SK-N-SH (cell line): Measurements from ENCODE around the gene WDTC1. TPM values are rescaled to one million over a fixed set of nuclear protein-coding genes. Genes with fewer than 3 reads are reported as not detected.

ENCODE experiments used
- CTCF ChIA-PET: fragments of 300-600, 350-600 bp; formaldehyde crosslinking; extraction: SDS; loops from one replicate; lab custom pipeline; 2021; lab: Yijun Ruan, JAX
- POLR2A ChIA-PET: fragments of 350-600 bp; sonication (Branson Sonifier 250); formaldehyde crosslinking; extraction: SDS; loops from one replicate; lab custom pipeline; 2020; ENCODE audit warnings: antibody characterized with exemption, inconsistent platforms; lab: Yijun Ruan, JAX
- DNase-seq: peaks from one replicate; pipeline ENCODE4 v3.0.0; 2012
- H2AFZ ChIP-seq: fragments of 200-600 bp; sonication (generic); 2 replicates; pipeline ENCODE4 v1.8.1; 2016; ENCODE audit warnings: antibody characterized with exemption, mild to moderate bottlenecking, low read depth
- H3F3A ChIP-seq: fragments of 200-600 bp; sonication (generic); replicated peaks from 2 replicates; pipeline ENCODE3; 2016; ENCODE audit warnings: antibody characterized with exemption, mild to moderate bottlenecking; ENCODE audit not compliant: insufficient read depth
- H3K27ac ChIP-seq, 2 experiments: fragments of 200-500 bp in 1 of 2; fragments of 200-600 bp in 1 of 2; sonication (Bioruptor generic) in 1 of 2; sonication (generic), shearing (Covaris generic) in 1 of 2; 2 replicates each; pipeline versions ENCODE4 v1.5.1 to v1.6.1; 2014 to 2016; ENCODE audit warnings: low read depth in 2 of 2, inconsistent platforms in 1 of 2, low read length in 1 of 2, mild to moderate bottlenecking in 1 of 2, mixed read lengths in 1 of 2
- H3K27me3 ChIP-seq: fragments of 200-600 bp; sonication (generic), shearing (Covaris generic); 2 replicates; pipeline ENCODE4 v1.6.1; 2016; ENCODE audit warnings: mixed run types; ENCODE audit not compliant: insufficient read depth
- H3K36me3 ChIP-seq, 2 experiments: fragments of 200-500 bp in 1 of 2; fragments of 200-600 bp in 1 of 2; sonication (Bioruptor generic) in 1 of 2; sonication (generic) in 1 of 2; replicated peaks in 1 of 2; 2 replicates each; pipeline versions ENCODE3 to v1.5.1; 2014 to 2016; ENCODE audit warnings: low read length in 1 of 2, mild to moderate bottlenecking in 1 of 2; ENCODE audit not compliant: insufficient read depth in 2 of 2, control insufficient read depth in 1 of 2
- H3K4me1 ChIP-seq, 2 experiments: fragments of 200-500 bp in 1 of 2; fragments of 200-600 bp in 1 of 2; sonication (Bioruptor generic) in 1 of 2; sonication (generic), shearing (Covaris generic) in 1 of 2; 2 replicates each; pipeline versions ENCODE4 v1.5.1 to v1.6.1; 2014 to 2016; ENCODE audit warnings: low read depth in 1 of 2, low read length in 1 of 2, mixed run types in 1 of 2; ENCODE audit not compliant: insufficient read depth in 2 of 2, control insufficient read depth in 1 of 2
- H3K4me2 ChIP-seq: fragments of 200-600 bp; sonication (generic), shearing (Covaris generic); 2 replicates; pipeline ENCODE4 v1.6.1; 2017; ENCODE audit warnings: mixed run types
- H3K4me3 ChIP-seq, 2 experiments: fragments of 200-500 bp in 1 of 2; fragments of 200-600 bp in 1 of 2; sonication (Bioruptor generic) in 1 of 2; sonication (generic), shearing (Covaris generic) in 1 of 2; 2 replicates each; pipeline versions ENCODE4 v1.5.1 to v1.8.1; 2014 to 2016; ENCODE audit warnings: low read depth in 2 of 2, inconsistent platforms in 1 of 2, low read length in 1 of 2, mild to moderate bottlenecking in 1 of 2, mixed read lengths in 1 of 2, moderate library complexity in 1 of 2
- H3K79me2 ChIP-seq: fragments of 200-600 bp; sonication (generic); 2 replicates; pipeline ENCODE4 v1.8.1; 2017; ENCODE audit warnings: mild to moderate bottlenecking; ENCODE audit not compliant: insufficient read depth
- H3K9ac ChIP-seq: fragments of 200-600 bp; sonication (generic); 2 replicates; pipeline ENCODE4 v1.6.1; 2017; ENCODE audit warnings: mixed run types
- H3K9me2 ChIP-seq: fragments of 200-600 bp; sonication (generic); 2 replicates; pipeline ENCODE4 v1.6.1; 2017; ENCODE audit warnings: mixed run types
- H3K9me3 ChIP-seq: fragments of 200-600 bp; sonication (generic); 2 replicates; pipeline ENCODE4 v1.6.1; 2017; ENCODE audit warnings: mixed run types, mild to moderate bottlenecking, moderate library complexity
- H4K20me1 ChIP-seq: fragments of 200-600 bp; sonication (generic); 2 replicates; pipeline ENCODE4 v1.6.1; 2017; ENCODE audit warnings: mild to moderate bottlenecking, mixed run types; ENCODE audit not compliant: insufficient read depth
- ELF1 ChIP-seq: IDR thresholded peaks from 2 replicates; pipeline ENCODE4 v1.4.0; 2012
- EP300 ChIP-seq, 2 experiments: IDR thresholded peaks; 2 replicates each; pipeline versions ENCODE4 v1.4.0 to v1.6.1; 2012; ENCODE audit warnings: borderline replicate concordance in 1 of 2, low read depth in 1 of 2, low read length in 1 of 2
- FOXM1 ChIP-seq: IDR thresholded peaks from 2 replicates; pipeline ENCODE4 v1.4.0; 2012; ENCODE audit warnings: low read depth, mild to moderate bottlenecking
- GABPA ChIP-seq: IDR thresholded peaks from 2 replicates; pipeline ENCODE4 v1.4.0; 2012; ENCODE audit warnings: low read depth, mild to moderate bottlenecking
- MEF2A ChIP-seq: IDR thresholded peaks from 2 replicates; pipeline ENCODE4 v1.4.0; 2012; ENCODE audit warnings: low read depth, borderline replicate concordance
- MXI1 ChIP-seq: IDR thresholded peaks from 2 replicates; pipeline ENCODE4 v1.6.1; 2012; ENCODE audit warnings: mild to moderate bottlenecking, low read depth, low read length, improper control_type of control experiment
- POLR2AphosphoS5 ChIP-seq: IDR thresholded peaks from 2 replicates; pipeline ENCODE4 v1.6.1; 2012; ENCODE audit warnings: low read depth, low read length
- RCOR1 ChIP-seq: fragments of 150-350 bp; IDR thresholded peaks from 2 replicates; pipeline ENCODE4 v1.6.1; 2017; ENCODE audit warnings: antibody characterized with exemption, low read length
- RXRA ChIP-seq: IDR thresholded peaks from 2 replicates; pipeline ENCODE4 v1.4.0; 2012; ENCODE audit warnings: low read depth, mild to moderate bottlenecking, borderline replicate concordance
- SIN3A ChIP-seq: IDR thresholded peaks from 2 replicates; pipeline ENCODE4 v1.6.1; 2012; ENCODE audit warnings: low read depth, mild to moderate bottlenecking, low read length, moderate library complexity, borderline replicate concordance
- TCF12 ChIP-seq: IDR thresholded peaks from 2 replicates; pipeline ENCODE4 v1.4.0; 2012
- TEAD4 ChIP-seq: IDR thresholded peaks from 2 replicates; pipeline ENCODE4 v1.4.0; 2012; ENCODE audit warnings: mild to moderate bottlenecking, borderline replicate concordance; ENCODE audit not compliant: insufficient read depth
- YY1 ChIP-seq: IDR thresholded peaks from 2 replicates; pipeline ENCODE4 v1.4.0; 2012; ENCODE audit warnings: low read depth, mild to moderate bottlenecking
- WGBS: methylation state at CpG from one replicate; pipeline ENCODE4 v1.1.6; 2017; ENCODE audit warnings: low lambda C conversion rate; 5-methylcytosine and 5-hydroxymethylcytosine counted together
- polyA plus RNA-seq, 3 experiments: library from polyadenylated mRNA; depleted of rRNA; stranded (reverse); fragments of >200 nt; gene quantifications; 2 replicates each; pipeline ENCODE4 v1.2.3, GENCODE V29; 2012
- TF ChIP-seq, protein P1 (sequence below): fragments of 200-600 bp; sonication (generic); IDR thresholded peaks from 2 replicates; pipeline ENCODE4 v1.6.1; 2017; ENCODE audit warnings: antibody characterized with exemption, mild to moderate bottlenecking, moderate library complexity
- TF ChIP-seq, protein P2 (sequence below): fragments of 150-350 bp; IDR thresholded peaks from 2 replicates; pipeline ENCODE4 v1.6.1; 2017; ENCODE audit warnings: antibody characterized with exemption, low read length, low read depth, borderline replicate concordance
- TF ChIP-seq, protein P3 (sequence below): IDR thresholded peaks from 2 replicates; pipeline ENCODE4 v1.4.0; 2012; ENCODE audit warnings: low read depth, borderline replicate concordance
- TF ChIP-seq, protein P4 (sequence below): IDR thresholded peaks from 2 replicates; pipeline ENCODE4 v1.4.0; 2012; ENCODE audit warnings: low read depth, borderline replicate concordance
- TF ChIP-seq, protein P5 (sequence below): IDR thresholded peaks from 2 replicates; pipeline ENCODE4 v1.6.1; 2012; ENCODE audit warnings: mild to moderate bottlenecking, low read depth, low read length, moderate library complexity
- TF ChIP-seq, protein P6 (sequence below): IDR thresholded peaks from 2 replicates; pipeline ENCODE4 v1.4.0; 2012; ENCODE audit warnings: low read depth

The WDTC1 gene
- polyA plus RNA-seq, 1 of the 3 experiments (the other 2 are of a cell fraction) = 12.0 TPM

DNA sequence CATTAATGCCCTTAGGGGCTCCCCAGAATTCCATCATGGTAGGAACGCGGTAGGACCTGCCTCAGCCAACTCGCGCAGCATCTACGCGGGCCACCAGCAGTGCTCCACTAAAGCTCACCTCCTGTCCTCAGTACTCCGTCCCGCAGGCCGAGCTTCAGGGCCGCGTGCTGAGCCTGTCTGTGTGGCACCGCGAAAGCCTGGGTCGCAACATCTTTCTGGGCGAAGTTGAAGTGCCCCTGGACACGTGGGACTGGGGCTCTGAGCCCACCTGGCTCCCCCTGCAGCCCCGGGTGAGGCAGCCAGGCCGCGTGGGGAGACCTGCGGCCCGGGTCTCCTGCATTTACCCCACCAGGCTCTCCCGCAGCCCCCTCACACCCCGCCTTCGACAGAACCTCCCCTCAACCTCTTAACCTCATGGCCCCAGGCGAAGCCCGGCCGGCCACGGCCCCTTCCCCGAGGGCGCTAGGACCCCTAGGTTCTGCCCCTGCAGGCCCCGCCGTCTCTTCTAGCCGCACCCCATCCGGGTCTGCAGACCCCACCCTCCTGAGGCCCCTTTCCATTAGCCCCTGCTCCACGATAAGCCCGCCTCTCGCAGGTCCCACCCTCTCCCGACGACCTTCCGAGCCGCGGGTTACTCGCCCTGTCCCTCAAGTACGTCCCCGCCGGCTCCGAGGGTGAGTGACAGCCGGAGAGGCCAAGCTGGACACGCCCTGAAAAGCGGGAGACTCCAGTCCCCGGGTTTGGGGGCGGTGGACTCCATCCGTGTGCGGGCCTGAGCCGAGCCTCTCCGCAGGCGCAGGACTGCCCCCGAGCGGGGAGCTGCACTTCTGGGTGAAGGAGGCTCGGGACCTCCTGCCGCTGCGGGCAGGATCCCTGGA is 116.5 kb downstream of the WDTC1 start (continued):
- TF ChIP-seq FOXM1 = no peak
- TF ChIP-seq TCF12 = no peak
- no peak for TF ChIP-seq MXI1
- TF ChIP-seq RXRA = no peak
- no peak for TF ChIP-seq TEAD4
- no peak for TF ChIP-seq POLR2AphosphoS5
- TF ChIP-seq, protein P1, sequence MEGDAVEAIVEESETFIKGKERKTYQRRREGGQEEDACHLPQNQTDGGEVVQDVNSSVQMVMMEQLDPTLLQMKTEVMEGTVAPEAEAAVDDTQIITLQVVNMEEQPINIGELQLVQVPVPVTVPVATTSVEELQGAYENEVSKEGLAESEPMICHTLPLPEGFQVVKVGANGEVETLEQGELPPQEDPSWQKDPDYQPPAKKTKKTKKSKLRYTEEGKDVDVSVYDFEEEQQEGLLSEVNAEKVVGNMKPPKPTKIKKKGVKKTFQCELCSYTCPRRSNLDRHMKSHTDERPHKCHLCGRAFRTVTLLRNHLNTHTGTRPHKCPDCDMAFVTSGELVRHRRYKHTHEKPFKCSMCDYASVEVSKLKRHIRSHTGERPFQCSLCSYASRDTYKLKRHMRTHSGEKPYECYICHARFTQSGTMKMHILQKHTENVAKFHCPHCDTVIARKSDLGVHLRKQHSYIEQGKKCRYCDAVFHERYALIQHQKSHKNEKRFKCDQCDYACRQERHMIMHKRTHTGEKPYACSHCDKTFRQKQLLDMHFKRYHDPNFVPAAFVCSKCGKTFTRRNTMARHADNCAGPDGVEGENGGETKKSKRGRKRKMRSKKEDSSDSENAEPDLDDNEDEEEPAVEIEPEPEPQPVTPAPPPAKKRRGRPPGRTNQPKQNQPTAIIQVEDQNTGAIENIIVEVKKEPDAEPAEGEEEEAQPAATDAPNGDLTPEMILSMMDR = no peak
- TF ChIP-seq, all 33 proteins: peak for 0

DNA sequence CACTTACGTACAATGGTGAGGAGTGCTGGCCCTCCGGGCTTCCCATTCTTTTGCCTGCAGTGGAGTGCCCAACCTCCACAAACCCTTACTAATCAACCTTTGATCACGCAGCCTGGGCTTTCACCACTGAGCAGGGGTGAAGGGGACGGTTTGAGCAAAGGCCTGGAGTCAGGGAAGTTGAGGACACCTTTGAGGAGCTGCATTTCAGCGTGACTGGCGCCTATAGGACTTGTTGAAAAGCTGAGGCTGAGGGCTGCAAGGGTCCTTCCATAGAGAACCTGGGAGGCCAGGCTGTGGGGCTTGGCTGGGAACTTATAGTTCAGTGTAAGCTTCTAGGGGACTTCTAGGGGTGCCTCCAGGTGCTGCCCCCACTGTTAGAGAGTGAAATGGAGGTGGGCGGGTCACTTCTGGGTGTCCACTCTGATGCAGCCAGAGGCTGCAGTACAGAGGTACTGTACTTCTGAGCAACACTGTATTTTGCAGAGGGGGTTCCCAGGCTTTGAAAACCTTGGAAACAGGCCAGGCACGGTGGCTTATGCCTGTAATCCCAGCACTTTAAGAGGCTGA is 117.2 kb downstream of the WDTC1 start:
- Histone ChIP-seq H3K4me3 (no peak overlapping the region), H3K4me1 (peaks cover 0 to 10% of the 10 kb centered on the region in 2 experiments; a peak in 1 of 4 replicates), H3F3A (no peaks in the 10 kb centered on the region), H4K20me1 (no peaks in the 10 kb centered on the region), H3K9ac (no peak overlapping the region), H3K4me2 (no peak overlapping the region), H3K27ac (no peak overlapping the region), H3K79me2 (no peaks in the 10 kb centered on the region), H3K27me3 (no peaks in the 10 kb centered on the region), H3K9me2 (no peaks in the 10 kb centered on the region), H3K36me3 (peaks cover 4 to 5% of the 10 kb centered on the region in 2 experiments), H3K9me3 (no peaks in the 10 kb centered on the region), H2AFZ (no peak overlapping the region)
- ChIA-PET POLR2A (no interaction called here), CTCF (interaction anchor here (0.9 to 12.3 kb wide), 3 partner anchors 14 to 53 kb away, joined by 4 to 219 read pairs (median 85); no protein-coding TSS in a partner anchor)
- WGBS = 87% methylated on average over 8 of the region's 8 CpGs
- no peak for DNase-seq
- TF ChIP-seq MXI1 (no peak), YY1 (no peak), TEAD4 (no peak), MEF2A (no peak), EP300 (IDR thresholded peaks at IDR 0.05; ENCODE audit: borderline replicate concordance in 1 of 2, low read depth in 1 of 2, low read length in 1 of 2) (no peak), GABPA (no peak), SIN3A (no peak), RCOR1 (no peak), ELF1 (no peak)
- TF ChIP-seq, protein P2, sequence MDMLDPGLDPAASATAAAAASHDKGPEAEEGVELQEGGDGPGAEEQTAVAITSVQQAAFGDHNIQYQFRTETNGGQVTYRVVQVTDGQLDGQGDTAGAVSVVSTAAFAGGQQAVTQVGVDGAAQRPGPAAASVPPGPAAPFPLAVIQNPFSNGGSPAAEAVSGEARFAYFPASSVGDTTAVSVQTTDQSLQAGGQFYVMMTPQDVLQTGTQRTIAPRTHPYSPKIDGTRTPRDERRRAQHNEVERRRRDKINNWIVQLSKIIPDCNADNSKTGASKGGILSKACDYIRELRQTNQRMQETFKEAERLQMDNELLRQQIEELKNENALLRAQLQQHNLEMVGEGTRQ = no peak
- TF ChIP-seq, protein P3, sequence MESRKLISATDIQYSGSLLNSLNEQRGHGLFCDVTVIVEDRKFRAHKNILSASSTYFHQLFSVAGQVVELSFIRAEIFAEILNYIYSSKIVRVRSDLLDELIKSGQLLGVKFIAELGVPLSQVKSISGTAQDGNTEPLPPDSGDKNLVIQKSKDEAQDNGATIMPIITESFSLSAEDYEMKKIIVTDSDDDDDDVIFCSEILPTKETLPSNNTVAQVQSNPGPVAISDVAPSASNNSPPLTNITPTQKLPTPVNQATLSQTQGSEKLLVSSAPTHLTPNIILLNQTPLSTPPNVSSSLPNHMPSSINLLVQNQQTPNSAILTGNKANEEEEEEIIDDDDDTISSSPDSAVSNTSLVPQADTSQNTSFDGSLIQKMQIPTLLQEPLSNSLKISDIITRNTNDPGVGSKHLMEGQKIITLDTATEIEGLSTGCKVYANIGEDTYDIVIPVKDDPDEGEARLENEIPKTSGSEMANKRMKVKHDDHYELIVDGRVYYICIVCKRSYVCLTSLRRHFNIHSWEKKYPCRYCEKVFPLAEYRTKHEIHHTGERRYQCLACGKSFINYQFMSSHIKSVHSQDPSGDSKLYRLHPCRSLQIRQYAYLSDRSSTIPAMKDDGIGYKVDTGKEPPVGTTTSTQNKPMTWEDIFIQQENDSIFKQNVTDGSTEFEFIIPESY = no peak
- TF ChIP-seq, protein P4, sequence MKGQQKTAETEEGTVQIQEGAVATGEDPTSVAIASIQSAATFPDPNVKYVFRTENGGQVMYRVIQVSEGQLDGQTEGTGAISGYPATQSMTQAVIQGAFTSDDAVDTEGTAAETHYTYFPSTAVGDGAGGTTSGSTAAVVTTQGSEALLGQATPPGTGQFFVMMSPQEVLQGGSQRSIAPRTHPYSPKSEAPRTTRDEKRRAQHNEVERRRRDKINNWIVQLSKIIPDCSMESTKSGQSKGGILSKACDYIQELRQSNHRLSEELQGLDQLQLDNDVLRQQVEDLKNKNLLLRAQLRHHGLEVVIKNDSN = no peak
- TF ChIP-seq, protein P5, sequence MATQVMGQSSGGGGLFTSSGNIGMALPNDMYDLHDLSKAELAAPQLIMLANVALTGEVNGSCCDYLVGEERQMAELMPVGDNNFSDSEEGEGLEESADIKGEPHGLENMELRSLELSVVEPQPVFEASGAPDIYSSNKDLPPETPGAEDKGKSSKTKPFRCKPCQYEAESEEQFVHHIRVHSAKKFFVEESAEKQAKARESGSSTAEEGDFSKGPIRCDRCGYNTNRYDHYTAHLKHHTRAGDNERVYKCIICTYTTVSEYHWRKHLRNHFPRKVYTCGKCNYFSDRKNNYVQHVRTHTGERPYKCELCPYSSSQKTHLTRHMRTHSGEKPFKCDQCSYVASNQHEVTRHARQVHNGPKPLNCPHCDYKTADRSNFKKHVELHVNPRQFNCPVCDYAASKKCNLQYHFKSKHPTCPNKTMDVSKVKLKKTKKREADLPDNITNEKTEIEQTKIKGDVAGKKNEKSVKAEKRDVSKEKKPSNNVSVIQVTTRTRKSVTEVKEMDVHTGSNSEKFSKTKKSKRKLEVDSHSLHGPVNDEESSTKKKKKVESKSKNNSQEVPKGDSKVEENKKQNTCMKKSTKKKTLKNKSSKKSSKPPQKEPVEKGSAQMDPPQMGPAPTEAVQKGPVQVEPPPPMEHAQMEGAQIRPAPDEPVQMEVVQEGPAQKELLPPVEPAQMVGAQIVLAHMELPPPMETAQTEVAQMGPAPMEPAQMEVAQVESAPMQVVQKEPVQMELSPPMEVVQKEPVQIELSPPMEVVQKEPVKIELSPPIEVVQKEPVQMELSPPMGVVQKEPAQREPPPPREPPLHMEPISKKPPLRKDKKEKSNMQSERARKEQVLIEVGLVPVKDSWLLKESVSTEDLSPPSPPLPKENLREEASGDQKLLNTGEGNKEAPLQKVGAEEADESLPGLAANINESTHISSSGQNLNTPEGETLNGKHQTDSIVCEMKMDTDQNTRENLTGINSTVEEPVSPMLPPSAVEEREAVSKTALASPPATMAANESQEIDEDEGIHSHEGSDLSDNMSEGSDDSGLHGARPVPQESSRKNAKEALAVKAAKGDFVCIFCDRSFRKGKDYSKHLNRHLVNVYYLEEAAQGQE = no peak
- TF ChIP-seq, protein P6, sequence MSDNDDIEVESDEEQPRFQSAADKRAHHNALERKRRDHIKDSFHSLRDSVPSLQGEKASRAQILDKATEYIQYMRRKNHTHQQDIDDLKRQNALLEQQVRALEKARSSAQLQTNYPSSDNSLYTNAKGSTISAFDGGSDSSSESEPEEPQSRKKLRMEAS = no peak
